ENCODE measurements around the gene PTAR1.

PTAR1 gene

DNA sequence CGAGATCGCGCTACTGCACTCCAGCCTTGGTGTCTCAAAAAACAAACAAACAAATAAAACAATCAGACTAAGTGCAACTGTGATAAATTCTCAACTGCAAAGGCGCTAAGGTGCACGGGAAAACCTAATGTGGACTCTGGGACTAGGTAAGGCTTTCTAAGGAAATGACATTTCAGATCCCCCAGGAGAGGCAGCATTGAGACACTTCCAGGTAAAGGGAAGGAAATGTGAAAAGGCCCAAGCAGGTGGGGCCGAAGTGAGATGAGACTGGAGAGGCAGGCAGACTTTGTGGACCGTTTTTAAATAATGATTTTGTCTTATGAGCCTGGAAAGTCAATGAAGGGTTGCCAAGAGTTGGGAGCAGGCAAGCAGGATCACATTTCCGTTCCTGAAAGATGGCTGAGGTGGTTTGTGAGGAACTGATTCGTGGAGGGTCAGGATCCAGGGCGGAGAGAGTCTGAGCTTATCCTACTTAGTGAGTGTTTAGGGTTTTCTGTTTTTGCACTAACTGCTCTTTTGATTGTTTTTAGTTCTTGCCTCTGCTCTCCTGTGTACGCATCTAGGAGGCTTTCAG is 85.6 kb downstream of the PTAR1 start:
- DNase-seq (ENCODE audit: low read depth, low spot score) = no peak

- DNase-seq (ENCODE audit: low read depth, low spot score) = no peak
Observed at GRCh38 chr9:69673311-69673640, 86.5 kb downstream of the PTAR1 start.

DNA sequence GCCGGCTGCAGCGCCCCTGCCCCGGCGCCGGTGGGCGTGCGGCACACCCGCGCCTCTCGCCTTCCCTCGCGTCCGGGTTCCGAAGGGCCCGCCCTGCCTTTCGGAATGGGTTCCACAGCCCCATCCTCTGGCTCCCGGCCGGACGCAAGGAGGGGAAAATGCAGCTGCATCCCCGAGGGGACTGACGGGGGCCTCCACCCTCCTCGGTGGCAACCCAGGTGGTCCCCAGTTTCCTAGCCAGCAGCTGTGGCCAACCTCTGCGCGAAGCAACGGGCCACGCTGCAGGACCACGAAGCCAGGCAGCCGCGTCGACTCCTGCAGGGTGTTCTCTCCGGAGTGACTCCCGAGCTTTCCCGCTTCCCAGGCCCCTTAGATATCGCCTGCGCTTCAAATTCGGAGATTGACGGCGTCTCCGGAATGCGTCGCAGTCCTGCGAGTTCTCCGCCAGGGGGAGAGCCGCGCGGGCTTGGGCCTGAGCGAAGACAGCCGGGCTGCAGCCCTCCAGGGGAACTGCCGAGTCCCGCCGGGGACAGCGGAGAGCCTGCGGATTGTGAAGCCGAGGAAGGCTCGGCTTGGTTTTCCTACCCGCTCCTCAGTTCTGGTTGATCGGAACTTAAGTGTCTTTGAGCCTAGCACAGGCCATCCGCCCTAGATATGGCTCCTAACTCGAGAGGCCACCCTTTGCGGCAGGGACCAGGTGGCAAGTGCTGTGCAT is 87.1 kb downstream of the PTAR1 start:
- DNase-seq (ENCODE audit: low read depth, low spot score) = peak; percentile 56

- DNase-seq (ENCODE audit: low read depth, low spot score) = no peak
Observed at GRCh38 chr9:69671879-69672595, 87.8 kb downstream of the PTAR1 start, which contains the start of gene APBA1. Gene APBA1, minus strand, starts transcription at chr9:69672371.

DNA sequence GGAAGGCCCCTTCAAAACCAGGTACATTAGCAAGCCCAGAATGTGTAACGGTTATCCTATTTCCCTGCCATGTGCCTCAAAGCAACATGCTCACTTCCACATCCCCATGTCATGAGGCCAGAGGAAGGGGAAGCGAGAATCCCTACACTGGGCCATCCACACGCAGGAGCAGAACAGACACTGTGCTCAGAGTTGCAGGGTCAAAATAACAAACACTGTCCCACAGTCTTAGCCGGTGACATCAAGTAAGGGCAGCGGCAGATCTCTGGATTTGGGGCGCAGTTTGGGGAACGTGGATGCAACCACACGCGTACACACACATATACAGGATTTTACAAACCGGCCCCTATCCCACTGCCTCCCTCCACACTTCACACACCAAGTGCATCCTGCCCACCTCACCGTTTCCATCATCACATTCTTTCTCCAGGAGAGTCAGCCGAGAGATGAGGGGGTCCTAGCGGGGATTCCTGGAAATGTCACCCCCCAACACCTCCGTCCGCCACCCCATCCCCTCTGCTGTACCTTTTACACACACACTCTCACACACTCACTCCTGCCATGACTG is 88.4 kb downstream of the PTAR1 start:
- no peak for DNase-seq (ENCODE audit: low read depth, low spot score)

- DNase-seq (ENCODE audit: low read depth, low spot score) = no peak
Observed at GRCh38 chr9:69667306-69667705, 92.5 kb downstream of the PTAR1 start.

GRCh38 chr9:69660304-69660703 is 99.5 kb downstream of the PTAR1 start:
- DNase-seq (ENCODE audit: low read depth, low spot score) = no peak

Data from brain pericyte (primary cell).